GM12878 (cell line): ENCODE data around the gene NET1.

ENCODE experiments used
- CTCF ChIP-seq, 3 experiments: IDR thresholded peaks in 2 of 3; conservative IDR thresholded peaks in 1 of 3; 2 replicates each; pipeline ENCODE4 v1.5.1; 2011; ENCODE audit warnings: low read depth in 3 of 3, low read length in 3 of 3, mild to moderate bottlenecking in 3 of 3, control low read depth in 2 of 3, moderate library complexity in 2 of 3, inconsistent platforms in 1 of 3, mixed read lengths in 1 of 3; ENCODE audit not compliant: control insufficient read depth in 2 of 3, insufficient read depth in 1 of 3; ENCODE audit errors: extremely low read depth in 1 of 3
- EZH2 ChIP-seq: IDR thresholded peaks from 2 replicates; pipeline ENCODE4 v1.6.1; 2012; ENCODE audit warnings: low read depth, mild to moderate bottlenecking, control low read depth, inconsistent platforms, low read length, borderline replicate concordance; ENCODE audit not compliant: control insufficient read depth
- MEF2A ChIP-seq: IDR thresholded peaks from 2 replicates; pipeline ENCODE4 v1.6.1; 2011; ENCODE audit warnings: low read depth, mild to moderate bottlenecking, low read length, moderate library complexity; ENCODE audit not compliant: insufficient read depth
- POLR2A ChIP-seq: IDR thresholded peaks from 2 replicates; pipeline ENCODE4 v1.6.1; 2011; ENCODE audit warnings: low read depth, mild to moderate bottlenecking, low read length
- ZNF24 ChIP-seq: fragments of 450-650 bp; IDR thresholded peaks from 2 replicates; pipeline ENCODE4 v1.6.1; 2017; ENCODE audit warnings: antibody characterized with exemption, mild to moderate bottlenecking
- TF ChIP-seq, protein P1 (sequence below): IDR thresholded peaks from 2 replicates; pipeline ENCODE4 v1.6.1; 2012; ENCODE audit warnings: low read depth, low read length, improper control_type of control experiment
- TF ChIP-seq, protein P2 (sequence below): IDR thresholded peaks from 2 replicates; pipeline ENCODE4 v1.6.1; 2011; ENCODE audit warnings: mild to moderate bottlenecking, low read depth, low read length, moderate library complexity; ENCODE audit not compliant: insufficient replicate concordance

- TF ChIP-seq CTCF (IDR thresholded peaks at IDR 0.05 in 2 of 3, conservative IDR thresholded peaks at IDR 0.05 in 1 of 3; ENCODE audit: control insufficient read depth in 2 of 3, extremely low read depth in 1 of 3, insufficient read depth in 1 of 3, low read depth in 3 of 3, low read length in 3 of 3) (no peak), POLR2A (no peak), ZNF24 (no peak), MEF2A (no peak), EZH2 (no peak)
- TF ChIP-seq, protein P1, sequence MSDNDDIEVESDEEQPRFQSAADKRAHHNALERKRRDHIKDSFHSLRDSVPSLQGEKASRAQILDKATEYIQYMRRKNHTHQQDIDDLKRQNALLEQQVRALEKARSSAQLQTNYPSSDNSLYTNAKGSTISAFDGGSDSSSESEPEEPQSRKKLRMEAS, result no peak
- TF ChIP-seq, protein P2, sequence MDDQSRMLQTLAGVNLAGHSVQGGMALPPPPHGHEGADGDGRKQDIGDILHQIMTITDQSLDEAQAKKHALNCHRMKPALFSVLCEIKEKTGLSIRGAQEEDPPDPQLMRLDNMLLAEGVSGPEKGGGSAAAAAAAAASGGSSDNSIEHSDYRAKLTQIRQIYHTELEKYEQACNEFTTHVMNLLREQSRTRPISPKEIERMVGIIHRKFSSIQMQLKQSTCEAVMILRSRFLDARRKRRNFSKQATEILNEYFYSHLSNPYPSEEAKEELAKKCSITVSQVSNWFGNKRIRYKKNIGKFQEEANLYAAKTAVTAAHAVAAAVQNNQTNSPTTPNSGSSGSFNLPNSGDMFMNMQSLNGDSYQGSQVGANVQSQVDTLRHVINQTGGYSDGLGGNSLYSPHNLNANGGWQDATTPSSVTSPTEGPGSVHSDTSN, result no peak
Measured at GRCh38 chr10:5387169-5387568, 25.2 kb upstream of the NET1 start.
